NOMO-1 (cell line): ENCODE results near the gene KCTD17.

ENCODE experiments used
- DNase-seq, 2 experiments: peaks; one replicate each; lab custom pipeline; 2025; ENCODE audit not compliant: unreplicated experiment in 2 of 2; lab: John Stamatoyannopoulos, UW

The KCTD17 gene, protein sequence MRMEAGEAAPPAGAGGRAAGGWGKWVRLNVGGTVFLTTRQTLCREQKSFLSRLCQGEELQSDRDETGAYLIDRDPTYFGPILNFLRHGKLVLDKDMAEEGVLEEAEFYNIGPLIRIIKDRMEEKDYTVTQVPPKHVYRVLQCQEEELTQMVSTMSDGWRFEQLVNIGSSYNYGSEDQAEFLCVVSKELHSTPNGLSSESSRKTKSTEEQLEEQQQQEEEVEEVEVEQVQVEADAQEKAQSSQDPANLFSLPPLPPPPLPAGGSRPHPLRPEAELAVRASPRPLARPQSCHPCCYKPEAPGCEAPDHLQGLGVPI

DNA sequence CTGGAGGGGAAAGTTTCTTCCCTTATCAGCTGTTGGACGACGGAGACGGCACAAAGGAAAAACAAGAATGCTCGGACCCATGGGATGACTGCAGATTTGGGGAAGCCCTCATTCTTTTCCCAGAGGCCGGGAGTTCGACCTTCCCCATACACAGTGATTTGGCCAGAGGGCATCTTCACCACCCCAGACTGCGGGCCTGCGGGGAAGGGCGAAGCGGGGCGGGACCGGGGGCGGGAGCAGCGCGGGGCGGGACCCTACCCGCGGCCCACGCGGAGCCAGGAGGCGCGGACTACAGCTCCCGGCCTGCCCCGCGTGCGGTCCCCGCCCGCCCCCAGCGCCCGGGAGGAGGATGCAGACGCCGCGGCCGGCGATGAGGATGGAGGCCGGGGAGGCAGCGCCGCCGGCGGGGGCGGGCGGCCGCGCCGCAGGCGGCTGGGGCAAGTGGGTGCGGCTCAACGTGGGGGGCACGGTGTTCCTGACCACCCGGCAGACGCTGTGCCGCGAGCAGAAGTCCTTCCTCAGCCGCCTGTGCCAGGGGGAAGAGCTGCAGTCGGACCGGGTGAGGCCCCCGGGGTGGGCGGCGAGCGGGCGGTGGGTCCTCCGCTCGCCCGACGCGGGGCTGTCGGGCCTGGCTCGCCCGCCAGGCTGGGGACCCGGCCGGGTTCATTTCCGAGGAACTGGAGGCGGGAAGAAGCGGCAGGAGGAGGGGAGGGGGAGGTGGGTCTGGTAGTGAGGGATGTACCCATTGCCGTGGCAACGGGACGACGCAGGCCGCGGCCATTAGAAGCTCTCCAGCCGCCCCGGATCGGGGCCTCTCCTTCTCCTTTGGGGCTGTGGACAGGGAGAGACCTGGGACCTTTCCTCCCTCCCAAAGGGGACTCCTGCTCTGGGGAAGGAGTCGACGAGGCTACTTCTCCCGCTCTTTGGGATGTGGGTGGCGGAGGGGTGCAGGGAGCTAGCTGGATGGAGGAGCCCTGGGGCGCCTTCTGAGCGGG lies at the start of gene KCTD17:
TSS of gene KCTD17 (plus strand) at position 352 of the 995 bp plus-strand sequence. CDS start at position 371, 19 bp downstream.
- peak; percentile 63 to 73 for DNase-seq

DNA sequence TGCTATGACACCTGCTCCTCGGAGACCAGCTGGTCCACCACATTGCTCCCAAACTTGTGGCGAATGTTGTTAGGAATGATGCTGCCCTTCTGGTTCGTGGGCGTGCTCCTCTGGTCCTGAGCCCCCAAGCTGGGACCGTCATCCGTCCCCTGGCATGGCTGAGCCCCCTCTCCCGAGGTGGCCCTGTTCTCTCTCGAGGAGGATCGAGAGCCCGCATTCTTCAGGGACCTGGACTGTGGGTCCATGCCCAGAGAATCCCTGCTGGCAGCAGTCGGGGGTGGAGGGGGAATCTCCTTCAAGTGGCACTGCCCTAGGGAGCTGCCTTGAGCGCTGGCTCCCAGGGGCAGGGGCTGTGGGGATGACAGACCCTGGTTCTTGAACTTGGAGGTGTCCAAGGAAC lies 49.7 kb upstream of the KCTD17 start:
- DNase-seq = no peak

DNA sequence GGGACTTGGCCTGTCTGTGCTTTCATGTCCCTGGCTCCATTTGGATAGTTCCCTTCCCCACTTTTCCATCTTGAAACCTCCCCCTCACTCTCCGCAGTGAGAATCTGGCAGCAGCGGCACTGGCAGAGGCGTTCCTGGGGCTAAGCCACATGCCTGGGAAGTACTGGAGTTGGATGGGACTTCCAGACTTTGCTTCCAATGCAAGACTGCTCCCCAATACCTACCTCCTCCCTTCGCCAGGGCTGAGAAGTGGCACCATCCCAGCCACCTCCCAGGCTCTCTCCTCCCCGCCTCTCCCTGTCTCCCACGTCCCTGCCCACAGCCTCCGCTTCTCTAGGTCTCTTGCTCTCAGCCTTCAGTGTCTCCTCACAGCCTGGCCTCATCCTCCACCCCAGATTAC lies 48.9 kb upstream of the KCTD17 start:
- DNase-seq = no peak

DNA sequence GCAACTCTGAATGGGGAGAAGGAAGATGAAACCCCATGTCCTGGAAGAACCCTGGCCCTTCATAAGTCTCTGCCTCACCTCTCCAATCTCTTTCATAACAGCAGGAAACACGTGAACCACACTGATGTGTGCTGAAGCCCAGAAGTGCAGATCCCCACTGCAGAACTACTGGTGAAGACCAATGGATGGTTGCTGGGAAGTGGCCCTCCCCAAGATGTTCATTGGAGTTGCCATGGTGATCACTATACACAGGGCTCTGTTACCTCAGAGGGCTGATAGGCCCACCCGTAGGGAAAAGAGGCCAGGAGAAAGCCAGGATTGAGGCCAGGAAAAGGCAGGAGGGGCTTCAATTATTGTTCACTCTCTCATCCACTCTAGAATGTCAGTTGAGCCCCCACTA lies 43.9 kb upstream of the KCTD17 start:
- no peak for DNase-seq

DNA sequence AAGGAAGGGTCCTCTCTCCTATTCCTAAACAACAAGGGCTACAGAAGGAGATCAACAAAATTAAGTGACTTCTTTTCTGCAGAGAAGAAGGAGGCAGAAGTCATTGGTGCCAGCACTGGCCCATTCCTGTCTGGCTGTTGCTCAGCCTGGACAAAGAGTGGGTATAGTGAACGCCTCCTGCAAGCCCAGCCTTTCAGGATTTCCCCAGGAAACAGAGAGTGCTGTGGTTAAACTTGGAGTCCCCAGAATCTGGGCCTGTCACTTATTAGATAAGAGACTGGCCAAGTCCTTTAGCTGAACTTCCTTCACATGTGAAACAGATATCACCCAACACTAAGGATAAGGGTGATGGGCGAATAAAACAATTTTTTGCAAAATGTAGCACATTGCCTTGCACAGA lies 43.2 kb upstream of the KCTD17 start:
- no peak for DNase-seq

DNA sequence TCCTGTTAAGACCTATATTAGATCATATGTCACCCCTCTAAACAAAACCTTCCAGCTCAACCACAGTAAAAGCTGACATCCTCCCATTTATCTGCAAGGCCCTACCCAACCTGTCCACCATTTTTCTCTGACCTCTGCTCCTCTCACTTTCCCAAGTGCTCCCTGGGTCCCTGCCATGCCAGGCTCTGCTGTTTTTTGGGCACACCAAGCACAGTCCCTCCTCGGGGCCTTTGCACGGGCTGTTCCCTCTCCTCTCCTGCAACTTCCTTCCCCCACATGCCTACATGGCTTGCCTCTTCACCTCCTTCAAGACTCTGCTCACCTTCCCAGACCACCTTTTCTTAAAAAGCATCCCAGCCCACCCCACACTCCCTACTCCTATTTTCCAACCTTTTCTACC lies 42.1 kb upstream of the KCTD17 start:
- no peak for DNase-seq

DNA sequence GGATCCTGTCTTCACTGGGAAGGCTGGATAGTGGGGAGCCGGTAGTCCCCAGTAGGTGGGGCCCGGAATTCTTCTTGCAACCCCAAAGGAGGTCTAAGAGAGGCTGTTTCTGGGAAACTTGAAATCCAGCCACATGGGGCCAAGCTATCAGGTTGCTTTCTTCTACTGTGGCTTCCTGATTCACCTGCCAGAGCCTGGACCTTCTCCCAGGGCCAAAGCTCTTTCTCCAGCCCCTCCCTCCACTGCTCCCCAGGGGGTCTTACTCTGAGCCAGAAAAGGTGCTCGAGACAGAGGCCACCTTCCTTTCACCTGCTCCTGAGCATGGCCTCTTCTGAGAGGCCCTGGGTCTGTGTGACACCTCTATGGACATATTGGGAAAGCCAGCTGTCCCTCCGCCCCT lies 41.4 kb upstream of the KCTD17 start:
- DNase-seq = no peak

DNA sequence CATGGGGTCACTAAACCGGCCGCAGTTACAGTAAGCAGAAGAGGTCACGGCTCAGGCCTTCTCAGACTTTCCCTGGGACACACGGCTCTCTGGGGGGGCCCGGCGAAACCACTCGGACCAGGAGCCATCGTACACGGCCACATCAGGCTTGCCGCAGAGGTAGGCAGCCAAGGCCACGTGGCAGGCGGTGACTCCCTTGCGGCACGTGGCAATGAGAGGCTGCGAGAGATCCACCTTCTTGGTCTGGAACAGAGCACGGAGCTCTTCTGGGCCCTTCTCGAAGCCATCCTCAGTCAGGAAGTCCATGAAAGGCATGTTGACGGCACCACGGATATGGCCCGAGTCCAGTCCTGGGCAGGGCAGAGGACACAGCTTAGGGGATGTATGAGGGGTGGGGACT lies 40.6 kb upstream of the KCTD17 start:
- no peak for DNase-seq

DNA sequence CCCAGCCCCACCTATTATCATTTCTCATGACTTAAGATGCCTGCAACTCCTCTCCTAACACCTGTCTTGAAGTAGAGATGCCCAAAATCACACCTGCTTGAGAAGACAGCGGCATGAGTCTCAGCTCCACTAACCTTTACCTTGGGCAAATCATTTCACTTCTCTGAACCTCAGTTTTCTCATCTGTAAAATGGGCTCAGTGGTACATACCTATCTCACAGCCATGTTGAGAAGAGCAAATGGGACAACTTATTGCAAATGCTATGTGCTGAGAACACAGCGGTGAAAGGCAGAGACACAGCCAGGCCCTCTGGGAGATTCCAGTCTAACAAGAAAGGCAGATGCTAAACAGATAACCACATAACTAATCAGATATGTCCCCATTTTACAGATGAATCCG lies 40.1 kb upstream of the KCTD17 start:
- DNase-seq = no peak

DNA sequence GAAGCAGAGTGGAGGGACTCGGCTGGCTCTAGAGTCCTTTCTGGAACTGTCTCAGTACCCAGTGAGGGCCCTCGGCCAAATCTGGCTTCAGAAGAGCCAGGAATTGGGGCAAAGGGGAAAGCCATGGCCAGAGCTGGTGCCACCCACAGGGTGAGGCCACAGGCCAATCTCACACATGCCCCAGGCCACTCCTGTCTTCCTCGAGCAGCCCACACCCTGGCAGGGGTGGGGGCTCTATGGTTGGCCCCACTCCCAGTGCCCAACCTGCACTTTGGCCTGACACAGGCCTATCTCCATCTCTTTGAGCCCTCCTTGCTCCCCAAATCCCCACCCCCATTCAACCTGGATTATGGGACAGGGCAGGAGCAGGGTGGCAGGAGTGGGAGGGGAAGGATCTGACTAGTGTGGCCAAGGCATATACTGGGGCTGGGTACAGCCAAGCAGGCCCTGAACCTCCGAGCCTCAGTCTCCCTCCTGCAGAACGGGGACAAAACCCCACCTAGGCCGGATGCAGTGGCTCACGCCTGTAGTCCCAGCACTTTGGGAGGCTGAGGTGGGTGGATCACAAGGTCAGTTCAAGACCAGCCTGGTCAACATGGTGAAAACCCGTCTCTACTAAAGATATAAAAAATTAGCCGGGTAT lies 39.2 kb upstream of the KCTD17 start:
- no peak for DNase-seq

DNA sequence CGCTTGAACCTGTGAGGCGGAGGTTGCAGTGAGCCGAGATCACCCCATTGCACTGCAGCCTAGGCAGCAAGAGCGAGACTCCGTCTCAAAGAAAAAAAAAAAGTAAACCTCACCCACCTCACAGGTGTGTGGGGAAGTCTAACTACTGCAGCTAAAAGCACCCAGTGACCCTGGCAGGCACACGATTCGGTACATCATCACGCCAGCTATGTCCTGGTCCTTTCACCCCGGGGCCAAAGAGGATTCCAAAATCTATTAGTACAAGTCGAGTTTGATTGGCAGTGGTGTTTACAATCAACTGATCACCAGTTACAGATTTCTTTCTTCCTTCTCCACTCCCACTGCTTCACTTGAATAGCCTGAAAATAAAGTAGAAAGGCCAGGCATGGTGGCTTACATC lies 38.6 kb upstream of the KCTD17 start:
- DNase-seq = no peak

DNA sequence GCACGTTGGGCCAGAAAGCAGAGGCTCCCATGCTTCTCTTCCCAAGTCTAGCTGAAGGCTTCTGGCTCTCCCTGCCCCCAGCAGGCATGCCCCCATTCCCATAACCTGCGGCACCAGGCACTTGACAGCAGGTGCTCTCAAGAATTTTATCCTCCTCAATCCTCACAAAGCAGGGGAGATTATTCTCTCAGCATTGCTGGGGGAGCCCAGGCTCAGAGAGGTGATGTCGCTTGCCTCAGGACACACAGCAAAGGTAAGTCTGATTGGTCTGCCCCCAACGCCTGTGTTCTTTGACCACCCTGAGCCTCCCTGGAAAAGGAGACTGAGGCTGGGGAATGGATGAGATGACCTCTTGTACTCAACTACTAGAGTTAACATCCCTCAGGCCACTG lies 37.1 kb upstream of the KCTD17 start:
- DNase-seq = no peak

DNA sequence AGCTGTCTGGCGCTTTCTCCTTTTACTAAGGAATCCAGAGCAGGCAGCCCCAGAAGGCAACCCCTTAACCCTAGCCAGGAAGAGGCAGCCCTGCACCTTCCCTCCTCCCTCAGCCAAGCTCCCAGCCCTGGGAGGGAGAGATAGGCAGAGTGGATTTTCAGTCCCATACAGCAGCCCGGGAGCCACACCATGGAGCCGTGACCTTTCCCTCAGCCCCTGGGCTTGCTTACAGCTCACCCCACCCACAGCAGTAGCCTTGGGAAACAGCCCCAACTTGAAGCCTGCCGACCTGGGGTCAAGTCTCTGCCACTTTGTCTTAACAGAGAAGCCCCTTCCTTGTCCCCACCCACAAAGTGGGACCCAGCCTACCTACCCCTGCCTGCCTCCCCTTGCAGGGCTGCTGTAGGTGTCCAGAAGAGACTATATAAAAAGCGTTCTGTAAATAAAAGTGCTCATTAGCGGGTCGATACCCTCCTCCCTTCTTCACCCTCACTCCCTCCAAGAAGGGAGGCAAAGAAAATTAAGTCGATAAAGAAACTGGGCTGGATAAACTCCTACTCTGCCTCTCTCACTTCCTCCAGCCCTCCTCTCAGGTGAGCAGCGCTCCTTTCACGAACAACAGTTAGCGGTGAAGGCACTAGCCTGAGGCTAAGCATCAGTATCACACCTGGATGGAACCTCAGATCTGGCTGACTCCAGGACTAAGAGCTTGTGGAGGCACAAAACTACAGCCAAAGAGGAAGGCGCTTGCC lies 36.5 kb upstream of the KCTD17 start:
- DNase-seq = no peak

DNA sequence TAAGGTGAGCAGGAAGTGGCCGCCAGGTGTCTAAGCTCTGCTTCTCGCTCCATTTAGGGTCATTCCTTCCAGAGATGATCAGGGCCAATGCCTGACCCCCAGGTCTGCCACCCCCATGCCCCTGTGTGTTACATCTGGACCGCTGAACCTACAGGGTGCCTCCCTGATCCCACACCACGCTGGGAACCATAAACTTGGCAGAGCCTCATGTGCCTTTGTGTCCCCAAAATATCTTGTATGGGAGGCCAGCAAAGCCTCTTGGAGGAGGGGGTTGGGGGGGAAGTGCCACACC lies 36.0 kb upstream of the KCTD17 start:
- DNase-seq = no peak

DNA sequence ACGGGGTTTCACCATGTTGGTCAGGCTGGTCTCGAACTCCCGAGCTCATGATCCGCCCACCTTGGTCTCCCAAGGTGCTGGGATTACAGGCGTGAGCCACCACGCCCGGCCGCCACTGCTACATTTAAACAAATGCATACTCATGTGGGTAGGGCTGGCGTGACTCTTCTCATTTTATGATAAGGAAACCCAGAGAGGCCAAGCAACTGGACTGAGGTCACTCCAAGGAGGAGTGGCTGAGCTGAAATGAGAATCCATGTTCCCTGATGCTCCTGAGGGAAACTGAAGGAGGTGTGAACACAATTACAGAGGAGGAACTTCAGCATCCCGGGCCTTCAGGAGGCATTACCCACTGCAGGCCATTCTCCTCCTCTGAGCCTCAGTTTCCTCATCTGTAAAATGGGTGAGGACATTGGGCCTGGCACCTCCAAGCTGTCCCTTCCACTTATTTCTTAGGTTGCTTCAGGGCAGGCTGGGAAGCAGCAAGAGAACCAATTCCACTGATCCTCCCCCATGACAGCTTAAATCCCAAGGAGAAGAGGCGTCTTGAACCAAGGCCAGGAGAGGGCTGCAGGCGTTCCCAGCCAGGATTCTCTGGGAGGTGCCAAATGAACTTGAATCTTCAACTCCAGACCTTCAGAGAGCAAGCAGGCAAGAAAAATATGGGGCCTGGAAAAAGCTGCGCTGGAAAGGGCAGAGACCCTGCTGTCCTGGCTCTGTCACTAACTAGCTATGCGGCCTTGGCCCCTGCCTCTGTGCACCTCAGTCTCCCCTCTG lies 35.2 kb upstream of the KCTD17 start:
- DNase-seq = no peak

DNA sequence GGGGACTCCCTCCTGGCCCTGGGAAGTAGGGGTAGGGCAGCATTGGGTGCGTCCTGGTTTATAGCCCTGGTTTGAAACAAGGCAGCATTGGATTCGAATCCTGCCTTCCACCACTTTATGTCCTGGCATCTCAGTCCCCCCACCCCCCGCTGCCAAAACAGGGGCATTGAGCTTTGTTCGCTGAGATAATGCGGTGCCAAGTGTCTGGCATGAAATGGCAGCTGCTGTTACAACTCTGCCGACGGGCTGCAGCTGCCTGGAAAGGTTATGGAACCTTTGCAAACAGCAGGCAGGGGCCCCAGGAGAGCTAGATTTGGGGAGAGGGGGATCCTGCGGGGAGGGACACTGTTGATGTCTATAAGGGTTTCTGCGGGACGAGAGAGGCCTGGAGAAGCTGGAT lies 34.2 kb upstream of the KCTD17 start:
- DNase-seq = no peak

DNA sequence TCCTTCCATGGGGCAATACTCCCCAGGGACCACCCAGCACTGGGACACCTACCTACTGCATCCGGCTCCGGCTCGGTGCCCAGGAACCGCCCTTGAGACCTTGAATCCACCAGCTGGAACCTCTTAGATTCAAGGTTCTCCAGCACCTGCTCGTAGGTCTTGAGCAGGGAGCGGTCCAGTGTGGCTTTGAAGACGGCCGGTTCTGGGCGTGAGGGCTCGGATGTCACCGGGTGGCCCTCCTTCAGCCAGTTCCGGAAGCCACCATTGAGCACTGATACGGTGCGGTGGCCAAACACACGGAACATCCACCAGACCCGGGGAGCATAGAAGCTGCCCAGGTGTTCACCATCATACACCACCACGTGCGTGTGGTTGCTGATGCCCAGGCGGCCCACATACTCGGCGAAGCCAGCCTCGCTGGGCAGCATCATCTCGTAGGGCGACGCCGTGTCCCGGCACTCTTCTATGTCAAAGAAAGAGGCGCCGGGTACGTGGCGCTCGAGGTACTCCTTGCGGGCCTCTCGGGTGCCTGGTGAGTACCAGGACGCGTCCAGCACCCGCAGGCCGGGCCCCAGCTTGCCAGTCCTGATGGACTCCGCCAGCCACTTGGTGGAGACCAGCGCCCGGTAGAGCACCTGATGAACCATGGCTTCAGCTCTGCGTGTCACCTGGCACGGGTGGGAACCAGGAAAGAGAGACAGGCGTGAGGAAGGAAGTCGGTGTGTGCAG lies 33.3 kb upstream of the KCTD17 start:
- DNase-seq = peak in 1 of 2 experiments; percentile 8

DNA sequence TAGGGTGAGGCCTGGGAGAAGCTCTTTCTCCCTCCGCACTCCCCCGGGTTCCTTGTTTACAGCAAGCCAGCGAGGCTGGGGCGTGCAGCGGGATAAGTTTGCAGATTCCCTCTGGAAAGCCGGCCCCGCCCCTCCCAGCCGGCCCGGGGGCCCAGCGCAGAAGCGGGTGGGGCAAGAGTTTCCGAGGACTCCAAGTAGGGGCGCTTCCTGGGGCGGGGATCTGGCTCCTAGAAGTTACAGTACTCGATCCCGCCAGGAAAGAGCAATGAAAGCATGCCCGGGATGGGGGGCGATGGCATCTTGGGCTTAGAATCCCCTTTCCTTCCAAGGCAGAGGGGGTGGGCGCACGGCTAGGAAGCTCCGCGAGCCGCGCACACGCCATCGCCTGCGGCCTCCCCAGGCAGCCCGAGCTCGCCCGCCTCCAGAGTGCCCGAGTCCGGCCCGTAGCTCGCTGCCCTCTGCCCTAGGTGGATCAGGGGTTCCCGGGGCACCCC lies 32.7 kb upstream of the KCTD17 start:
- DNase-seq = no peak
